Inferior parietal cortex (tissue), 1 donor: ENCODE results near the gene RNF150.
"Not testable (repeated sequence)": the region's sequence is repeated elsewhere in the genome, so short reads cannot be mapped to it uniquely, and the experiment has no call there.

Experiments used
- DNase-seq: peaks from one replicate; pipeline ENCODE4 v3.0.0-alpha.2; 2016; ENCODE audit errors: extremely low spot score

RNF150 gene

GRCh38 chr4:141075553-141075952 lies 57.7 kb downstream of the RNF150 start:
- DNase-seq = no peak

- DNase-seq = no peak
Measured at GRCh38 chr4:141074098-141074878, 59.0 kb downstream of the RNF150 start.

GRCh38 chr4:141066690-141067089 lies 66.6 kb downstream of the RNF150 start:
- DNase-seq = no peak

DNA sequence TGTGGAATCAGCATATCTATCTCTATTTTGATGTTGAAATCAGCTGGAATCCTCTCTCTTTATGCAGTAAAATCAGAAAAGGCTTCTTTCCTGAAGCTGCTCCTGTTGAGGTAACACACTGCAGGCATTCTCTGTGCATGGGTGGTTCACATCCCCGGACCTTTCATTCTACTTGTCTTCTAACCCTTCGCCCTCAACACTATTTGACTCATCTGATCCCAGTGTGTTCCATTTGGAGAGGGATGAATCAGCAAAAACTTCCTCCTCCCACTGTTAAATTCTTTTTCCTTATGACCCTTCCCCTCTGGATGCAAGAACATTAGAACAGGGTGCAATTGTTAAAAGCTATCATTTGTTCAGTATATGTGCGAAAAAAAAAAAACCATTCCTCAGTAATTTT lies 67.4 kb downstream of the RNF150 start:
- DNase-seq = no peak

DNA sequence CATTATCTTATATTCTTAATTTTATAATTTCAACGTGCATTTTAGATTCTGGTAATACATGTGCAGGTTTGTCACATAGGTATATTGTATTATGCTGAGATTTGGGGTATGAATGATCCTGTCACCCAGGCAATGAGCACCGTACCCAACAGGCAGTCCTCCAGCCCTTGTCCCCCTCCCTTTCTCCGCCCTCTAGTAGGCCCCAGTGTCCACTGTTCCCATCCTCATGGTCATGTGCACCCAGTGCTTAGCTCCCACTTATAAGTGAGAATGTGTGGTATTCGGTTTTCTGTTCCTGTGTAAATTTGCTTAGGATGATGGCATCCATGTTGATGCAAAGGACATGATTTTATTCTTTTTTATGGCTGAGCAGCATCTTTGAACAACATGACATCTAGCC lies 70.6 kb downstream of the RNF150 start:
- no peak for DNase-seq

GRCh38 chr4:141058591-141059512 lies 74.4 kb downstream of the RNF150 start:
- no peak for DNase-seq

- no peak for DNase-seq
Measured at GRCh38 chr4:141057582-141057981, 75.7 kb downstream of the RNF150 start.

DNA sequence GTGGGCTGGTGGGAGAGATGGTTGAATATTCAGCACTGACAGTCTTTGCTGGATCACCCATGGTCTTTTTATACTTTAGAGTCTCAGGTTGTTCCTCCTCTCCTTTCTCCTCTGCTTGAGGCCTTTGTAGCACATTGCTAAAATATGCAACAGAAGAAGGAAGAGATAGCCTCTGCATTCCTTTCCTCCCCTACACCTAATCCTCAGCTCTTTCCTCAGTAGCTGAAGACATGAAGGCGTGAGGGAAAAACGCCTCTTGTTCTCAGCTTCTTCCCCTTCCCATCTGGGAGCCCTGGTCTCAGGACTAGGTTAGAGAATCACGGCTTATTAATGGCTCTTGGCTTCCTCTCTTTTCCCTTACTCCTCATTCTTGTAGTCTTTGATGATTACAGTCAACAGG lies 76.8 kb downstream of the RNF150 start:
- no peak for DNase-seq

GRCh38 chr4:141054446-141054845 lies 78.8 kb downstream of the RNF150 start:
- DNase-seq = no peak

GRCh38 chr4:141050999-141051398 lies 82.3 kb downstream of the RNF150 start:
- not testable (repeated sequence) for DNase-seq

GRCh38 chr4:141047228-141047884 lies 85.9 kb downstream of the RNF150 start:
- no peak for DNase-seq

- DNase-seq = peak; percentile 67
Measured at GRCh38 chr4:141046255-141046654, 87.0 kb downstream of the RNF150 start.

GRCh38 chr4:141045848-141046247 lies 87.4 kb downstream of the RNF150 start:
- DNase-seq = no peak

DNA sequence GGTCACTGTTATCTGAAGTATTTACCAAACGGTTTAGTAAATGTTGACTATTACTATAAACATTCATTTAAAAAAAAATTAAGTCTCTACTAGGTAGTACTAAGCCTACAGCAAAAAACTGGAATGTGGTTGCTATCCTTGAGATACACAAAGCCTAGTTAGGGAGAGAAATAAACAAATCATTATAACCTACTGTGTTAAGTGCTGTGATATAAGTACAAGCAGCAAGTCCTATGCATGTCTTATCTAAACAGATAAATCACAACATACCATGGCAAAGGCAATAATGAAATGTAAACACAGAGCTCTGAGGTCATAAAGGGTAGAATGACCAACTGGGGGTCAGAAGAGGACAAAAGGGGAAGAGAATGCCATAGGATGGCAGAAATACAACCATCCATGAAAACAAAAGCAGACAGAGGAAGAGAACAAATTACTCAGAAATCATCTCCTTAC lies 92.2 kb downstream of the RNF150 start:
- DNase-seq = no peak

- DNase-seq = no peak
Measured at GRCh38 chr4:141039156-141039555, 94.1 kb downstream of the RNF150 start.

GRCh38 chr4:141038428-141038827 lies 94.8 kb downstream of the RNF150 start:
- DNase-seq = no peak

DNA sequence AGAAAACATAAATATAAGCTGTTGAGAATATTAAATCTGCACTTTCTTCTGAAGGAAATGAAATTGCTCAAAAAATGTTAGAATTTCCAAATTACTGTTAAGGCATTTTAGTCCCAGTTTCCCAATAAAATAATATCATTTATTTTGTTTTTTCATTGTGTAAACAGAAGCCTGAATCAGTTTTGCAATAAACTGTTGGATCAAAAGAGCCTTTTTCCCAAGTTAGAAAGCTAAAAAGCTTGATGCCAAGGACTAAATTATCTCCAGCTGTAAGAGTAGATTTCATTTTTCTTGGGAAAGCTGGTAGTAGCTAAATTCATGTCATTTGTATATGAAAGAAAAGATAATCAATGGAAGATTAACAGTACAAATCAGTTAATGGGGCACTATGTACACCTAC lies 95.8 kb downstream of the RNF150 start:
- DNase-seq = no peak

GRCh38 chr4:141036786-141037185 lies 96.5 kb downstream of the RNF150 start:
- no peak for DNase-seq

DNA sequence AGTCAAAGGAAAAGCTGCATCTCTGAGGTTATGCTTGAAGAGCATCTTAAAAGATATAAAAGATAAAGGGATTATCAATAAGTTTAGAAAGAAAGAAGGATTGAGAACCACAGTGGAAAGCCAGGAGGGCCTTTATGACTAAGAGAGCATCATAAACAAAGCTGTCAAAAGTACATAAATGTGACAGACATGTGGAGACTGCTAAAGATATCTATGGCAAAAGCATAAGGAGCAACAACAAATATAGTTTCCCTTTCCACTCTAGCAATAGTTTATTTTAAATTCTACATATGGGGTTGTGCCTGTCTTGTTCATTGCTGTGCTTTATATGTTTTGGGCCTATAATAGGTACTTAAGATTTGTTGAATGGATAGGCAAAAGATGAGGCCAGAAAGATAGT lies 97.3 kb downstream of the RNF150 start:
- DNase-seq = no peak

DNA sequence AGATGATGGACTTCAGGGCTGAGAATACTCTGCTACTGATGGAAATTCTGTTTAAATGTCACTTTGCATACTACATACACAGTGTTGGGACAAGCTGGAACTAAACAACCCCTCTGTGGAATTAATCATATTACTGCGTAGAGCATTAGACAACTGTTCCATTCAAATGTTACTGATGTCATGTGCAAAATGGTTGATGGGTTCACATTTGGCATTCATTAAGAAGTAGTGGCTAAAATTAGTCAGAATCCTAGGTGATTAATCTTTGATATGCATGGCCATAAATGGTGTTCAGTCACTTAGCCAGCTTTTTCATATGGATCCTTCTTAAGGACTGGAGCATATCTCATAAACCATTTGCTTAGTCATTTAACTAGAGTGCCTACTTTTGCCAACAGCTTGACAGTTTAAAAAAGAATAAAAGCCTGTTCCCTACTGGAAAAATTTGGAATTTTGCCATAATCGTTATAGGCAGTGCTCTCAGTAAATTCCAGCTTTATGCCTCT lies 105.2 kb downstream of the RNF150 start:
- no peak for DNase-seq

DNA sequence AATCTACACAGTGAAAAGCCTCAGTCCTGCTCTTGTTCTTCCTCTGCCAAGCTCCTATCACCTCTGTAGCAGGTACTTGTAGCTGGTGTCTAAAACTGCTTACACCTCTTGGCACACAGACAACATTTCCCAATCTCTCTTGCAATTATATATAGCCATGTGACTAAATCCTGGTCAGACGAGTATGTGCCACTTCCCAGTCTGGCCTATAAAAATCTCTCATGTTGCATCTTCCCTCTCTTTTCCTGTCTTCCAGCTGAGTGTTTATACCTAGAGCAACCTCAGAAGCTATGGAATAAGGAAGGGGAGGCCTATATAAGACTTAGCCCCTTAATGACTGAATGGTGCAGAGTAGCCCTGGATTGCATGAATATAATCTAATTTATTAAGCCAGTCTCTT lies 105.8 kb downstream of the RNF150 start:
- no peak for DNase-seq

- no peak for DNase-seq
Measured at GRCh38 chr4:141026900-141027299, 106.4 kb downstream of the RNF150 start.
